Mesendoderm (in vitro differentiated cells): ENCODE measurements around the gene ODAD3.

Experiments used
- DNase-seq: peaks from one replicate; pipeline ENCODE4 v3.0.0; 2013
- H2AK5ac ChIP-seq: 2 replicates; pipeline ENCODE4 v1.6.1; 2013; ENCODE audit warnings: low read length, inconsistent platforms
- H2BK120ac ChIP-seq: 2 replicates; pipeline ENCODE4 v1.6.1; 2013; ENCODE audit warnings: low read depth, mild to moderate bottlenecking, low read length, moderate library complexity, mixed read lengths
- H2BK15ac ChIP-seq: replicated peaks from 2 replicates; pipeline ENCODE4 v1.6.1; 2013; ENCODE audit warnings: low read depth, mild to moderate bottlenecking, moderate library complexity
- H2BK5ac ChIP-seq: 2 replicates; pipeline ENCODE4 v1.6.1; 2013; ENCODE audit warnings: low read length, inconsistent platforms
- H3K18ac ChIP-seq: 2 replicates; pipeline ENCODE4 v1.6.1; 2013; ENCODE audit warnings: mild to moderate bottlenecking, low read length, mixed read lengths
- H3K23ac ChIP-seq: one replicate; pipeline ENCODE4 v1.6.1; 2013; ENCODE audit warnings: low read length
- H3K27ac ChIP-seq: 2 replicates; pipeline ENCODE4 v1.5.1; 2013; ENCODE audit warnings: low read depth, mild to moderate bottlenecking, inconsistent platforms, low read length, moderate library complexity
- H3K27me3 ChIP-seq: 2 replicates; pipeline ENCODE4 v1.6.1; 2013; ENCODE audit warnings: low read length, control low read depth, mild to moderate bottlenecking, inconsistent platforms; ENCODE audit not compliant: insufficient read depth, poor library complexity
- H3K36me3 ChIP-seq: 2 replicates; pipeline ENCODE4 v1.6.1; 2013; ENCODE audit warnings: low read length, inconsistent platforms; ENCODE audit not compliant: control insufficient read depth, insufficient read depth
- H3K4ac ChIP-seq: one replicate; pipeline ENCODE4 v1.6.1; 2013; ENCODE audit warnings: low read depth, mild to moderate bottlenecking, low read length, moderate library complexity
- H3K4me1 ChIP-seq: 2 replicates; pipeline ENCODE4 v1.6.1; 2013; ENCODE audit warnings: low read depth, low read length, inconsistent platforms; ENCODE audit not compliant: control insufficient read depth
- H3K4me2 ChIP-seq: 2 replicates; pipeline ENCODE4 v1.6.1; 2013; ENCODE audit warnings: low read length
- H3K4me3 ChIP-seq: 2 replicates; pipeline ENCODE4 v1.5.1; 2013; ENCODE audit warnings: mild to moderate bottlenecking, low read length
- H3K56ac ChIP-seq: one replicate; pipeline ENCODE4 v1.6.1; 2013; ENCODE audit warnings: low read length
- H3K79me1 ChIP-seq: 2 replicates; pipeline ENCODE4 v1.6.1; 2013; ENCODE audit warnings: low read length, inconsistent platforms
- H3K79me2 ChIP-seq: 2 replicates; pipeline ENCODE4 v1.6.1; 2013; ENCODE audit warnings: mild to moderate bottlenecking, low read length; ENCODE audit not compliant: control insufficient read depth, insufficient read depth
- H3K9ac ChIP-seq: 2 replicates; pipeline ENCODE4 v1.6.1; 2013; ENCODE audit warnings: low read length, inconsistent platforms
- H4K5ac ChIP-seq: one replicate; pipeline ENCODE4 v1.6.1; 2013; ENCODE audit warnings: low read length
- H4K8ac ChIP-seq: one replicate; pipeline ENCODE4 v1.6.1; 2013; ENCODE audit warnings: low read depth, mild to moderate bottlenecking, control low read depth, low read length, moderate library complexity
- WGBS: extraction: QIAGEN DNeasy Blood & Tissue Kit; methylation state at CpG from one replicate; pipeline ENCODE4 v1.1.7; 2013; ENCODE audit warnings: low lambda C conversion rate, missing lambda C conversion rate; ENCODE audit not compliant: insufficient coverage; ENCODE audit errors: extremely low coverage; 5-methylcytosine and 5-hydroxymethylcytosine counted together

The ODAD3 gene

GRCh38 chr19:11418549-11419506 lies 16.1 kb downstream of the ODAD3 start, which contains the start of gene RGL3:
RGL3 (minus strand) TSS chr19:11419314; CDS start chr19:11419278, 36 bp downstream.
- Histone ChIP-seq H4K5ac (no peak within 1 kb of the TSS), H3K4me2 (peak within 1 kb of the TSS; percentile 95), H4K8ac (no peak within 1 kb of the TSS), H3K79me1 (no peaks in the 10 kb centered on the region), H3K9ac (peak within 1 kb of the TSS; percentile 74), H3K4me3 (peak within 1 kb of the TSS; percentile 56), H2BK15ac (no peak within 1 kb of the TSS), H2BK120ac (no peak within 1 kb of the TSS), H3K56ac (peak within 1 kb of the TSS; percentile 85), H3K4me1 (peaks cover 2% of the 10 kb centered on the region), H3K79me2 (no peaks in the 10 kb centered on the region), H3K27ac (no peak within 1 kb of the TSS), H3K23ac (no peak within 1 kb of the TSS), H3K4ac (no peak within 1 kb of the TSS), H2AK5ac (no peak within 1 kb of the TSS), H2BK5ac (no peak within 1 kb of the TSS), H3K27me3 (peaks cover 3% of the 10 kb centered on the region), H3K36me3 (no peaks in the 10 kb centered on the region), H3K18ac (peak within 1 kb of the TSS; percentile 82)
- peak; percentile 75 for DNase-seq
- WGBS = no CpG with 5 or more reads among the region's 72 CpGs

- no peak overlapping the region for H4K5ac ChIP-seq
- H3K56ac ChIP-seq = peak overlapping the region; percentile 85
- WGBS = no CpG with 5 or more reads among the region's 16 CpGs
- no peak overlapping the region for H4K8ac ChIP-seq
- no peak overlapping the region for H2BK15ac ChIP-seq
- no peak for DNase-seq
- no peaks in the 10 kb centered on the region for H3K79me1 ChIP-seq
- no peaks in the 10 kb centered on the region for H3K79me2 ChIP-seq
- peak overlapping the region; percentile 74 for H3K9ac ChIP-seq
- H3K36me3 ChIP-seq = no peaks in the 10 kb centered on the region
- no peak overlapping the region for H3K4ac ChIP-seq
- no peak overlapping the region for H2BK120ac ChIP-seq
- no peak overlapping the region for H2AK5ac ChIP-seq
- H3K23ac ChIP-seq = no peak overlapping the region
- H3K4me2 ChIP-seq = peak overlapping the region; percentile 95
- no peak overlapping the region for H3K18ac ChIP-seq
- H2BK5ac ChIP-seq = no peak overlapping the region
- no peak overlapping the region for H3K27ac ChIP-seq
- H3K4me1 ChIP-seq = peaks cover 2% of the 10 kb centered on the region
- H3K4me3 ChIP-seq = peak overlapping the region; percentile 56
- peaks cover 3% of the 10 kb centered on the region for H3K27me3 ChIP-seq
Measured at GRCh38 chr19:11418094-11418548, 16.8 kb downstream of the ODAD3 start.

- H2AK5ac ChIP-seq = no peak overlapping the region
- peaks cover 3% of the 10 kb centered on the region for H3K27me3 ChIP-seq
Measured at GRCh38 chr19:11416346-11417052, 18.4 kb downstream of the ODAD3 start.

GRCh38 chr19:11414544-11414943 lies 20.4 kb downstream of the ODAD3 start:
- DNase-seq = no peak
- H3K18ac ChIP-seq = no peak overlapping the region
- no peak overlapping the region for H3K4me2 ChIP-seq
- H2BK120ac ChIP-seq = no peak overlapping the region
- WGBS = no CpG with 5 or more reads among the region's 2 CpGs
- no peaks in the 10 kb centered on the region for H3K79me1 ChIP-seq
- H3K27ac ChIP-seq = no peak overlapping the region
- no peaks in the 10 kb centered on the region for H3K27me3 ChIP-seq
- H3K4ac ChIP-seq = no peak overlapping the region
- H2AK5ac ChIP-seq = no peak overlapping the region
- no peak overlapping the region for H4K5ac ChIP-seq
- H3K23ac ChIP-seq = no peak overlapping the region
- H3K4me3 ChIP-seq = no peak overlapping the region
- H3K36me3 ChIP-seq = no peaks in the 10 kb centered on the region
- no peak overlapping the region for H3K56ac ChIP-seq
- no peaks in the 10 kb centered on the region for H3K4me1 ChIP-seq
- H4K8ac ChIP-seq = no peak overlapping the region
- no peak overlapping the region for H2BK5ac ChIP-seq
- H3K9ac ChIP-seq = no peak overlapping the region
- no peaks in the 10 kb centered on the region for H3K79me2 ChIP-seq
- H2BK15ac ChIP-seq = no peak overlapping the region

More at GRCh38 chr19:11416346-11417052, 18.4 kb downstream of the ODAD3 start:
- Histone ChIP-seq H4K8ac (no peak overlapping the region), H3K79me1 (no peaks in the 10 kb centered on the region), H3K27ac (no peak overlapping the region), H2BK120ac (no peak overlapping the region), H3K23ac (no peak overlapping the region), H2BK5ac (no peak overlapping the region), H3K56ac (no peak overlapping the region), H3K9ac (no peak overlapping the region), H3K4me1 (peaks cover 2% of the 10 kb centered on the region), H3K4me2 (no peak overlapping the region), H3K4ac (no peak overlapping the region), H3K79me2 (no peaks in the 10 kb centered on the region), H4K5ac (no peak overlapping the region), H3K18ac (no peak overlapping the region), H2BK15ac (no peak overlapping the region), H3K4me3 (no peak overlapping the region), H3K36me3 (no peaks in the 10 kb centered on the region)
- DNase-seq = no peak
- no CpG with 5 or more reads among the region's 17 CpGs for WGBS

GRCh38 chr19:11410682-11411081 lies 24.2 kb downstream of the ODAD3 start:
- Histone ChIP-seq H2BK15ac (no peak overlapping the region), H3K27ac (no peak overlapping the region), H3K79me2 (no peaks in the 10 kb centered on the region), H2BK5ac (no peak overlapping the region), H3K79me1 (no peaks in the 10 kb centered on the region), H3K56ac (no peak overlapping the region), H3K4me2 (no peak overlapping the region), H3K9ac (no peak overlapping the region), H3K23ac (no peak overlapping the region), H3K4me1 (no peaks in the 10 kb centered on the region), H3K18ac (no peak overlapping the region), H3K4ac (no peak overlapping the region), H3K36me3 (no peaks in the 10 kb centered on the region), H2BK120ac (no peak overlapping the region), H2AK5ac (no peak overlapping the region), H3K4me3 (no peak overlapping the region), H4K8ac (no peak overlapping the region), H4K5ac (no peak overlapping the region), H3K27me3 (no peaks in the 10 kb centered on the region)
- no CpG with 5 or more reads among the region's 8 CpGs for WGBS
- DNase-seq = peak; percentile 87
